ENCODE data around the gene TRIM50. TPM values are rescaled to one million over a fixed set of nuclear protein-coding genes. Genes with fewer than 3 reads are reported as not detected.
A peak's percentile ranks its signal among the peaks of the same experiment; 100 is the strongest.
"Not testable (repeated sequence)": the region's sequence is repeated elsewhere in the genome, so short reads cannot be mapped to it uniquely, and the experiment has no call there.

Gene TRIM50
- total RNA-seq, 1 donor from 2014 or later: not detected

DNA sequence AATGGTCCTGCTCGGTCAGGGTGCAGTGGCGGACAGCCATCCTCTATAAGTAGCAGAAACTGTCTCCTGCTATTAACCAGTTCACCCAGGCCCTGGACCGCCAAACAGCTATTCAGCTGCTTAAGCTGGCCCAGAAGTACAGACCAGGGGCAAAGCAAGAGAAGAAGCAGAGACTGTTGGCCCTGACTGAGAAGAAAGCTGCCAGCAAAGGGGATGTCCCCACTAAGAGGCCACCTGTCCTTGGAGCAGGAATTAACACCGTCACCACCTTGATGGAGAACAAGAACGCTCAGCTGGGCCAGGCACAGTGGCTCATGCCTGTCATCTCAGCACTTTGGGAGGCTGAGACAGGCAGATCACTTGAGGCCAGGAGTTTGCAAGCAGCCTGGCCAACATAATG, 13.6 kb downstream of the TRIM50 start:
- DNase-seq (ENCODE audit: low read depth): no peak

DNA sequence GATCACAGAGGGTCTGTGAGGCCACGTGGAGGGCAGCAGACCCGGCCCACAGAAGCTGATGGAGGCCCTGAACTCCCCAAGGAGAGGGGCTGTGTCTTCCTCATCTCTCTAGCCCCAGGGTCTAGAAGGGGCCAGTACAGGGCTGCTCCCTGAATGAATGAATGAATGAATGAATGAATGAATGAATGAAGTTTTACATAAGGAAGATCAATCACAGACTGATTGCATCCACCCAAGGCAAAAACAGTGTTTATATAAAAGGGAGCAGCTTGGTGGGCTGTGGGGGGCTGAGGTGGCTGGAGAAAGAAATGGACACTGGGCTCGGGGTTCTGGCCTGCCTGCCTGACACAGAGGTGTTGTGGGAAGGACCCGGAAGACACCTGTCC, 14.4 kb downstream of the TRIM50 start:
- DNase-seq (ENCODE audit: low read depth): no peak

DNA sequence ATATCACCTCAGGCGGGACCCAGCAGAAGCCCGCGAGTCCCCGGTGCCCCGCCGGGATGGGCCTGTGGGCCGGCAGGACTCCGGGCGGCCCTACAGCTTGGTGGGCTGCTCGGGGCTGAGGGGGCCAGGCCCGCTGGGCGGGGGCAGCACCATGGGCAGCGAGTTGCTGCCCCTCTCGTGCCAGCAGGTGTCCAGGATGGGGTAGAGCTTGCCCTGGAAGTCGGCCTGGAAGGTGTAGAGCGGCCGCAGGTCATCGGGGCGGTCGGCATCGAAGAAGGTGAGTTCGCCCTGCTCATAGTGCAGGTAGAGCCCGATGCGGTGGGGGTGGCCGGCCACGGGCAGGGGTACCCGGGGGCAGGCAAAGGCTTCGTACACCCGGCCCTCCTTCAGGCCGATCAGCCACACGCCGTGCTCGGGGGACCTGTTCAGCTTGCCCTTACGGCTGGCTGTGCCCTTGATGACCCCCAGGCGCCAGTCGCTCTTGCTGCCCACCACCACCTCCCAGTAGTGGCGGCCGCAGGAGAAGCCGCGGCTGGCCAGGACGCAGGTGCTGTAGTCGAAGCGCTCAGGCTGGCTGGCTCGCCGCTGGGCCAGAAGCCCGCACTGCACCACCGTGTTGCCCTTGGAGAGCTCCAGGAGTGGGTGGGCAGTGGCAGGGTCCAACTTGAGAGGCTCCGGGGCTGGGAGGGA, 14.9 kb downstream of the TRIM50 start:
- no peak for DNase-seq (ENCODE audit: low read depth)

DNA sequence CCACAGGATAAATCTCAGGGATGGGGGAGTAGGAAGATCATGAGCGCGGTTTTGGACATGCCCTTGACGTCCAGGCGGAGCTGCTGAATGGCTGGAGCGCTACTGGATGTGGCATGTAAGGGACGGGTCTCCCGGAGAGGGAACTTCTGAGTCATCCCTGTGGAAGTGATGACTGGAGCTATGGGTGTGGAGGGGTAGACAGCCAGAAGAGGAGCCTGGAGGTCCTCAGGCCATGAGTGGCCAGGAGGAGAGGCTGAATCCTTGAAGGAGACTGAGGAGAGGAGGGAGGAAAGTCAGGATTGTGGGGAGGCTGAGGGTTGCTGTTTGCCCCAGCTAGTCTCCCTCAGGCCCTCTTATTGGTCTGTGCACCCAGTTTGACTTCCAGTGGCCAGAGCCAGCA, 16.5 kb downstream of the TRIM50 start:
- not testable (repeated sequence) for DNase-seq (ENCODE audit: low read depth)

DNA sequence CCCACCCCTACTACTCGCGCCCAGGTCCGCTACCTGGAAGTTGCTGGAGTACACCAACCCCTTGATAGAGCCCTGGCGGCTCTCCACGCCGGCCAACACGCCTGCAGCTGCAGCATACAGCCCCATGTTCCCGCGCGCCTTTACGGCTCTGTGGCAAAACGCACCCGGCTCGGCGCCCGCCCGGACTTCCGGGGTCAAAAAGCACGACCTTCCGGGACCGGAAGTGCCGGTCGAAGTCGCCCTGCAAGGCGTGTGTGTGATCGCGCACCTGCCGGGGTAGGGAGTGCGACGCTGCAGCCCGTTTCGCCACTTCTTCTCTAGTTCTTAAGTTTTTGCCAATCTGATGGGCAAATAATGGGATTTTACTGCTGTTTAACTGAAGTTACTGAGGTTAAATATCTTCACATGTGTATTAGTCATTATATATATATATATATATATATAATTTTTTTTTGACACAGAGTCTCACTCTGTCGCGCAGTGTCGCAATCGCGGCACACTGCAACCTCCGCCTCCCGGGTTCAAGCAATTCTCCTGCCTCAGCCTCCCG, 19.1 kb downstream of the TRIM50 start, which contains the start of gene NSUN5:
NSUN5 (minus strand) TSS at position 162 of the 550 bp plus-strand sequence; CDS start at position 126, 36 bp downstream.
- DNase-seq (ENCODE audit: low read depth): peak; percentile 89

DNA sequence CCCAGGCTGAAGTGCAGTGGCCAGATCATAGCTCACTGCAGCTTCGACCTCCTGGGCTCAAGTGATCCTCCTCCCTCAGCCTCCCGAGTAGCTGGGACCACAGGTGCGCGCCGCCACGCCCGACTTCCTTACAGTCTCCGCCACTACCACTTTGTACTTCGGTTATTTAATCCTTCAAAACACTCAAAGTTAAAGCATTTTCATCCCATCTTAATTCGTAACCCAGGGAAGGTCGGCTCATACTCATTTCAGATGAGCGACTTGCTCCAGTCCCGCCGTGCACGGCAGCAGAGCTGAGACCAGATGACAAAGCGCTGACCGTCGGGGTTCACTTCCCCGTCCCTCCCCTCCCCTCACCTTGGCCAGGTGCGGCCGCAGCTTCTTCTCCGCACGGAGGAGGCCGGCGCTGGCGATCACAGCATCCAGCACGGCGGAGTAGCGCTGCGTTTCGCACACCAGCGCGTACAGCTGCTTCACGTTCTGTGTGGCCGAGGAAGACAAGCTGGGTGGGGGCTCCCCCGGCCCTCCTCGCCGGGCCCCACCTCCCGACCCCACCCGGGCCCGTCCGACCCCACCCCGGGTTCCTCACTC, 19.7 kb downstream of the TRIM50 start:
- no peak for DNase-seq (ENCODE audit: low read depth)

DNA sequence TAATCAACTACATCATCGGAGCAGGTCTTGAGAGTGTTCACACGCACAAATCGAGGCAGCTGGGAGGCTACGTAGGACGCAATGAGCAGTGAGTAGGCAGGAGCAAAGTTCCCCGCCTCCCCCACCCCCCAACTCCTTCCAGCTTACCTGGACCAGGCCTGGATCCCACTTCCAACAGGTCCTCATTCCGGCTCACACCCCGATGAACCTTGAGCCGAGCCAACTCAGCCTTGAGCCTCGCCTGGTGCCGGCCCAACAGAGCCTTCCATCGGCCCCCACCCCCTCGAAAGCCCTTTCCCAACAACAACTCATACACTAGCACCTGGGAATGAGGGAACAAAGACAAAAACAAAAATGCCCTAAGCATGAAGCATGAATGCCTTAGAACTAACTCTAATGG, 20.4 kb downstream of the TRIM50 start:
- DNase-seq (ENCODE audit: low read depth): no peak

DNA sequence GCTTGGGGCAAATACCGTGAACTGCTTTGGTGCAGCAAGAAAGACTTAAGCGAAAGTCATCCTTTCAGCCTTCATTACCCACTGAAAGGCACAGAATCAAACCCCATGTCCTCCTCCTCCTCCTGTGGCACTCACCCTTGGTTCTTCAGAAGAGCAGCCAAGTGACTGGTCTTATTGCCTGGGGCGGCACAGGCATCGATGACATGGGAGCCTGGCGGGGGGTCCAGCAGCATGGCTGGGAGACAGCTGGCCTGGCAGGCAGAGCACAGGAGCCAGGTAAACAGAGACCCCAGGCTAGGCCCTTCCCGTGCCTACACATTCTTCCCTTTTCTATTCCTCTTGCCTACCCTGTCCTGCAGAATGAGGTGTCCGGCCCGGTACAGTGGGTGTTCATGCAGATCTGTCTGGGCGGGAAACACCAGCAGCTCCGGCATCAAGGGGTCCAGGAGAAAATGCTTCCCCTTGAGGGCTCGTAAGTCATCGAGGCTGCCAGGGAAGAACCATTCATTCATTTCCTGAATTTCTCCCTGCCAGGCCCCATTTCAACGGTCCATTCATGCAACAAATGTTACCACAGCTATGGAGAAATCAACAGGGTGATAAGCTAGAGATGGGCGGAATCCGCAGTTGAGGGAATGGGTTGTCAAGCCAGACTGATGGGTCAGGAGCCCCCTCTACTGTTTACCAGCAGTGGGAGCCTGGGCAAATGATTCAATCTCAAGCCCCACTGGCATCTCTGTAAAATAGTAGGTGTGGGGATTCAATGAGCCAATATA, 23.1 kb downstream of the TRIM50 start:
- DNase-seq (ENCODE audit: low read depth): not testable (repeated sequence)

DNA sequence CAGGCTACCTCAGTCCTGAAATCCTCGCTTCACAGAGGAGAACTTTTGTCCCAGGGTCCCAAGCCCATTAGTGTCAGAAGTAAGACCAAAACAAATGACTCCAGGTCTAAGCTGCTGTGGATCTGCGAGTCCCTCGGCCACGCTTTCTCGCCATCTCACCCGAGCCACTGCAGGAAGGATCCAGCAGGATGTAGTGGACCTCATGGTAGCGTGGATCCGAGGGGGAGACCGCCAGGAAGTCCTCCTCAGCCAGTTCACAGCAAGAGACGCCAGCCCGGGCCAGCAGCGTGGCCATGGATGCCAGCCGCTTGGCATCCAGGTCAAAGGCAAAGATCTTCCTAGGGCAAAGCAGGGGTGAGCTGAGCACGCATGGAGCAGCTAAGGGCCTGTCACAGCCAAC, 23.8 kb downstream of the TRIM50 start:
- no peak for DNase-seq (ENCODE audit: low read depth)

DNA sequence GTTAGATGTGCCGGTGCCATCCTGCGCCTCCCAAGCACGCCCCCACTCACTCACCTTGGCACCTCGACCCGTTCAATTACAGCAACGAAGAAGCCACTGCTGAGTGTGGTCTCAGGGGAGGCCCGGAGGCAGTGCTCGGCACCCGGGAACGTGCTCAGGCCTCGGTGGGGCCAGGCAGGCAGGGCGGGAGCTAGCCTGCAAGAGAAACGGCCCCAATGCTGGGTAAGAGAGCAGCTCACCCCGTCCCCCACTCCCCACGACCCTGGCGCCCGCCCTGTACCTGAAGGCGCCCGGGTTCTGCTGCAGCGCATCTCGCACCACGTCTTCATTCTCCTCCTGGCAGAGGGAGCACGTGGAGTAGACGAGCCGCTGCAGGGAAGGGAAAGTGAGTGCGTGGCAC, 24.3 kb downstream of the TRIM50 start:
- no peak for DNase-seq (ENCODE audit: low read depth)

DNA sequence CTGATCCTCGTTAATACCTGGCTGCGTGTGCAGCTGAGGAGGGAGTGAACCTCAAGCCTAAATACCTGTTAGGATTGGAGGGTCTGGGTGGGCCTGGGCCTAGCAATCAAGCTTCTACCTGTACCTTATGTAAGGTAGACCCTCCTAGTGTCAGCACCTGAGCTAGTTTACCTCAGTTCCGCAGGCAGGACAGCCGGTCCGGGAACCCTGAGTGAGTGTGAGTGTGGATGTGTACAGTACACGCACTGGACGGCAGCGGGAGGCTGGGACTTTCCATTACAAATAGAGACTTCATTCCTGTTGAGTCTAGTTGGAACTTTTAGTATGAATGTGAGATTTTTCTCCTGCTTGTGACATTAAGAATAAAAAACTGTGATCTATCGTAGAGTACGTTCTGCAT, 25.0 kb downstream of the TRIM50 start:
- DNase-seq (ENCODE audit: low read depth): not testable (repeated sequence)

DNA sequence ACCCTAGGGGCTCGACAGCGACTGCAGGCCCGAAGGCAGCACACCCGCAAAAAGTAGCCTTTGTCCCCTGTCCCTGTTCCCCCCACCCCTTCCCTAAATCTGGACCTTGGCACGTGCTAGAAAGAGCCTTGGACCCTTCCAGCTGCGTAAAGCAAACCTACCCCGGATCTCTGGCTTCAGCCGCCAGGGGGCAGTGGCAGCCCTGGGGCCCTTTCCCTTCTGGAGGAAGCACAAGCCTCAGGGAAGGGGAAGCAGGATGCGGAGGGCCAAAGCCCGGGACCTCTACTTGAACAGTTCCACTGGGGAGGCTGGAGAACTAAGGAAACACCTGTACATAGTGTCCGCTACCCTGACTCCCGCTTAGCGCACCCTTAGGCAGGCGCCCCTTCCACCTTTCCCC, 26.8 kb downstream of the TRIM50 start:
- not testable (repeated sequence) for DNase-seq (ENCODE audit: low read depth)

DNA sequence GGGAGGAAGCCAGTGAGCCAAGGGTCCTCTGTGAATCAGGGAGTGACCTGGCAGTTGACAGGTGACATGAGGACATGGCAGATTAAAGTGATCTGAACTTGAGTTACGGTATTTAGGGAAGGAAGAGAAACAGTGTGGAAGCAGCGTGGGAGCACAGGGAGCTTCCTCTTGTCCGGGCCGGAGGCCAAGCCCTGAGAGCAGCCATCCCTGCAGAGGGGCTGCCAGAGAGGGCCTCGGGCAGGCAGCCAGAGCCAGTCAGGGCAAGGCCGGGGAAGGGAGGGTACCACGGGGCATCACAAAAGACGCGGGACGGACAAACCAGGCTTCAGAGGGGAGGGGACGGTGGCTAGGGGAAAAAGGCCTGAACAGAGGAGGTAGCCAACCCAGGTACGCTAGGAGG, 28.1 kb downstream of the TRIM50 start:
- DNase-seq (ENCODE audit: low read depth): not testable (repeated sequence)

DNA sequence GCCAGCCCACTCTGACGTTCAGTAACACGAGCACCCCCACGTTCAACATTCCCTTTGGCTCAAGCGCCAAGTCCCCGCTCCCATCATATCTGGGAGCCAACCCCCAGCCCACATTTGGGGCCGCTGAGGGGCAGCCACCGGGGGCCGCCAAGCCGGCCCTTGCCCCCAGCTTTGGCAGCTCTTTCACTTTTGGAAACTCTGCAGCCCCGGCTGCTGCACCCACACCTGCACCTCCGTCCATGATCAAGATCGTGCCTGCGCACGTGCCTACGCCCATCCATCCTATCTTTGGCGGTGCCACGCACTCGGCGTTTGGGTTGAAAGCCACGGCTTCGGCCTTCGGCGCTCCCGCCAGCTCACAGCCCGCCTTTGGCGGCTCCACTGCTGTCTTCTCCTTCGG, 30.2 kb downstream of the TRIM50 start:
- DNase-seq (ENCODE audit: low read depth): not testable (repeated sequence)

DNA sequence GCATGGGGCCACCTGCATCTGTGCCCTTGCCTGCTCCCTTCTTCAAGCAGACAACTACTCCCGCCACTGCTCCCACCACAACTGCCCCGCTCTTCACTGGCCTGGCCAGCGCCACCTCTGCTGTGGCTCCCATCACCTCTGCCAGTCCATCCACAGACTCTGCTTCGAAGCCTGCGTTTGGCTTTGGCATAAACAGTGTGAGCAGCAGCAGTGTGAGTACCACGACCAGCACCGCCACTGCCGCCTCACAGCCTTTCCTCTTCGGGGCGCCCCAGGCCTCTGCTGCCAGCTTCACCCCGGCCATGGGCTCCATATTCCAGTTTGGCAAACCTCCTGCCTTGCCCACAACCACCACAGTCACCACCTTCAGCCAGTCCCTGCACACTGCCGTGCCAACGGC, 30.6 kb downstream of the TRIM50 start:
- DNase-seq (ENCODE audit: low read depth): not testable (repeated sequence)

DNA sequence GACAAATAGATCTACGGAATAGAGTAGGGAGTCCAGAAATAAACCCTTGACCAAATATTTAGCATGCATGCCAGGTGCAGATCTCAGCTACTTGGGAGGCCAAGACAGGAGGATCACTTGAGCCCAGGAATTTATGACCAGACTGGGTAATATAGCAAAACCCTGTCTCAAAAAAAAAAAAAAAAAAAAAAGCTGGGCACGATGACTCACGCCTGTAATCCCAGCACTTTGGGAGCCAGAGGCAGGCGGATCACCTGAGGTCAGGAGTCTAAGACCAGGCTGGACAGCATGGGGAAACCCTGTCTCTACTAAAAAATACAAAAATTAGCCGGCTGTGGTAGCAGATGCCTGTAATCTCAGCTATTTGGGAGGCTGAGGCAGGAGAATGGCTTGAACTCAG, 50.7 kb downstream of the TRIM50 start:
- not testable (repeated sequence) for DNase-seq (ENCODE audit: low read depth)

DNA sequence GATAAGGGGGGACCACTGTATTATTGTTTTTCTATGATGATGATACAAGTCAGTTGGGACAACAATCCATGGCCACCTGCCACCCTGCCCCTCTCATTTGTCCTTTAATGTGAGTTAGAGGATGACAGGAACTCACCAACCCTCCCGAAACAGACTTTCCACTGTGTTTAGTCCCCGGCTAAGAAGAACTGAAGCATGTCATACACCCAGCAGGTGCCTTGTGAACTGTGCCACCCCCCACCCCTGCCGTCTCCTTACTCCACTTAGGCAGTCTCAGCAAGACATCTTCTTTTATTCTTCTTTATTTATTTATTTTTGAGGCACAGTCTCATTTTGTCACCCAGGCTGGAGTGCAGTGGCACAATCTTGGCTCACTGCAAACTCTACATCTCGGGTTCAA, 60.1 kb downstream of the TRIM50 start:
- DNase-seq (ENCODE audit: low read depth): not testable (repeated sequence)

DNA sequence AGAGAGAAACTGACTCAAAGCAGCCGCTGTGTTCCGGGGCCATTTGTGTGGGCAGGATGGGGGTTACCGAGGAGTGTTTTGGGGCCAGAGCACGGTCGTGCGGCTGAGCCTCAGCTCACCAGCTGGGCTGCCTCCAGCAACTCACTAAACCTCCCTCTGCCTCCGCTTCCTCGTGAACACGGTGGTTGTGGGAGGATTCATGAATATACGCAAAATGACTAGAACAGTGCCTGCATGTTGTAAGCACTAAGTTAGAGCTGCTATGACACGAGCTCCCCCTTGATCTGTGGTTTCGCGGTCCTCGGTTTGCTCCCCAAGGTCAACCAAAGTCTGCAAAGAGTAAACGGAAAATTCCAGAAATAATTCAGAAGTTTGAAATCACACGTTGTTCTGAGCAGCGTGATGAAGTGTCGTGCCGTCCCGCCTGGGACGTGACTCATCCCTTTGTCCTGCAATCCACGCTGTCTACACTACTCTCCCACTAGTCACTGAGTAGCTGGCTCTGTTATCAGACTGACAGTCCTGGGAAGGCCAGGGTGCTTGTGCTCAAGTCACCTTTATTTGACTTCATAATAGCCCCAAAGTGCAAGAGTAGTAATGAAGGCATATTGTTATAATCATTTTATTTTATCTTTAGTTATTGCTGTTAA, 61.0 kb downstream of the TRIM50 start:
- DNase-seq (ENCODE audit: low read depth): not testable (repeated sequence)

All from myocyte (in vitro differentiated cells).